ENCODE measurements around the gene KIAA1614.

The KIAA1614 gene

GRCh38 chr1:180907313-180908055 is 5.2 kb upstream of the KIAA1614 start:
- no peak for DNase-seq (ENCODE audit: low read depth, low spot score)

- DNase-seq (ENCODE audit: low read depth, low spot score), result no peak
Observed at GRCh38 chr1:180908074-180908765, 4.5 kb upstream of the KIAA1614 start.

GRCh38 chr1:180909005-180909414 is 3.7 kb upstream of the KIAA1614 start:
- no peak for DNase-seq (ENCODE audit: low read depth, low spot score)

DNA sequence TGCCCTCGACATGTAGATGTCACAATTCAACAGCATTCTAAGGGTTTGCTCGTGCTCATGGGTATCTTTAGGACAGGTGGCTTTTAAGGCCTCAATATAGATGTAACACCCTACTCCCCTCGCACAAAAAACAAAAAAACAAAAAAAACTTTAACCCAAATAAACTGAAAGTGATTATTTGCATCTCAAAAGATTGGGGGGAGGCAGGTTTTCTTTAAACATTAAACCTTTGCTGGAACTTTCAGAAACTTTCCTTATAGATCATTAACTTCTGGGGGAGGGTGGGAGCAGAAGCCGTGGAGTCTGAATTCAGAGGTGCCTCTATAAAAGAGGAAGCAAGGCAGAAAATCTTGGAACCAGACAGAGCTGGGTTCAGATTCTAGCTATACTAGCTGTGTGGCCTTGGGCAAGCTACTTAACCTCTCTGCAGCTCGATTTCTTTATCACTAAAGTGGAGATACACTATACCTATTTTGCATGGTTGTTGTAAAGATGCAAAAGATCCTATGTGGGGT is 3.2 kb upstream of the KIAA1614 start:
- no peak for DNase-seq (ENCODE audit: low read depth, low spot score)

DNA sequence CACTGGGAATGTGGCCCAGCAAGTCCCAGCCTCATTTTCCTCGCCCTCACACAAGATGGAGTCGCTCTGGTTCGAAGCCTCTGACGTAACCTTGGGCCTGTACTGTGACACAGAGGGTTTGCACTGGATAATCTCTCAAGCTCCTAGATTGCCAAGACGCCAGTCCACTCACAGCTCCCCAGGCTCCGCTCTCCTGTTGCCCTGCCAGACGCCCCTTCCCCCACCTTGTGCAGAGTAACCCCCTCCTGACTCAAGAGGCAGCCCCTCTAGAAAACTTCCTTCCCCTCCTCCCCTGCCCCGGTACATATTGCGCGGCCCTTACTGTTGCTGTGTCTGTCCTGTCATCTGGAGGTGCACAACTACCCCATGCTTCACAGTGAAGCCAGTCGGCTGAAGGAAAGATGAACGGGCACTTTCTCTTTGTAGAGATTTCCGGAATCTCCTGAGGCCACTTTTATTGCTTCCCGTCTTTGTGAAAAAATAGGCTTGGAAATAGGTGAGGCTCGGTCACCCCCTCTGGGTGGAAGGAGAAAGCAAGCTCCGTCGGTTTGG is 981 bp upstream of the KIAA1614 start:
- no peak for DNase-seq (ENCODE audit: low read depth, low spot score)

- DNase-seq (ENCODE audit: low read depth, low spot score), result no peak
Observed at GRCh38 chr1:180912211-180912800, 391 bp upstream of the KIAA1614 start.

DNA sequence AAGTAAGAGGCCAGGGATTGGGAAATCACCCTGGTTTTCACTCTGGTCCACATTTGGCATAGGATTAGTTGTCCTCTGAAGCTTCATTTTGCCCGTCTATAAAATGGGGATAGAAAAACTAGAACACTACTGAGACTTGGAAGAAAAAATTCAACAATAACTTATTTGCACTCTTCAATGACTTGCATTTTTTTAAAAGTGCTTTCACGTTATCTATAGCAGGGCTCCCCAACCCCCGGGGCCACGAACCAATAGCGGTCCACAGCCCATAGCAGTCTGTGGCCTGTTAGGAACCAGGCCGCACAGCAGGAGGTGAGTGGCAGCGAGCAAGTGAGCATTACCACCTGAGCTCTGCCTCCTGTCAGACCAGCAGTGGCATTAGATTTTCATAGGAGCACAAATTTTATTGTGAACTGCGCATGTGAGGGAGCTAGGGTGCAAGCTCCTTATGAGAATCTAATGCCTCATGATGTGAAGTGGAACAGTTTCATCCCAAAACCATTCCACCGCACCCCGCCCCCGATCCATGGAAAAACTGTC is 2.8 kb downstream of the KIAA1614 start:
- DNase-seq (ENCODE audit: low read depth, low spot score), result no peak

GRCh38 chr1:180916012-180916770 is 3.5 kb downstream of the KIAA1614 start:
- no peak for DNase-seq (ENCODE audit: low read depth, low spot score)

DNA sequence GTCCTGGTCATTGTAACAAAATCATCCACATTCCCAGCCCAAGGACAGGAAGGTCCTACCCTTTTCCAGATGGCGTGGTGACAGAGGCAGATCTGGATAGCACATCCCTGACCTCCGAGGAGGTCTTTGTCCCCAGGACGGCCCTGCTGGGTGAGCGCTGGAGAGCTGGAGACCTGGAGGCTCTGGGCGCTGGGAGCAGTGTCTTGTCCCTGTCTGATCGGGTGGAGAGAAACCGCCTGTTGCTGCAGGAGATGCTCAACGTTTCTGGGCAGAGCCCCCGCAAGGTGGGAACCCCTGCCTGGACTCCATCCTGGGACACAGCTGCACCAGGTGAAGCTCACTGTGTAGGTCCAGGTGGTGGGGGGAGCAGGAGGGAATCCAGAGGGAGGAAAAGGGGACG is 4.1 kb downstream of the KIAA1614 start:
- no peak for DNase-seq (ENCODE audit: low read depth, low spot score)

DNA sequence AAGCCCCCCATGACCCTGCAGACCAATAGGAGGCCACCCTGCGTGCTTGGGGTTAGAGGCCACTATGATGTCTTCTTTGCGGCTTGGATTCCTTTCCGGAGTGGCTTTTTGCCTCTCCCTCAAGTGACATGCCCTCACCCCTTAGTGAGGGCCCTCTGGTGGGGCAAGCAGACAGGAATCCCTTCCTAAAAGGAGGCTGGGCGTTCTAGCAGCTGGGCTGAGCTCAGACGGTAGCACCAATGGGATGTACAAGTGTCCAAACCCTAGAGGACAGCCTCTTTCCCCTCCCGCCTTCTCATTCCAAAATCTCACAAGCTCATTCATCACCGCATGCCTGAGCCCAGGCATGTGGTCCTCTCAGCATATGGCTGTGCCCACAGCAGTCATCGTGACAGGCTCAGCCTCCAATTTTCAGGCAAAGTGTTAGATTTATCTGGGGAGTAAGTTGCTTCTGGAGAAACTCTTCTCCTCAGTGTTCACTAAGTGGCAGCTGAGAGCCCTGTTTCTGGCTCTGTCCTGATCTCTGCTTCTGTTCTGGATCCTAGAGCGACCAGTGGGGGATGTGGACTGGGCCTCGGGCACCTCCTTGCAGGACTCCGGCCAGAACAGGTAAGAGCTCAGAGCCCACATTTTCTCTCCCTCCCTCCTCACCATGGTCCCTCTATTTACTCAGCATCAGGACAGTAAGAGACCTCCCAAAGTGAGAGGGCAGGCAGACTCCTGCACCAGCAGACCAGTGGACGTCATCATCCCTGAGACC is 4.8 kb downstream of the KIAA1614 start:
- DNase-seq (ENCODE audit: low read depth, low spot score), result no peak

DNA sequence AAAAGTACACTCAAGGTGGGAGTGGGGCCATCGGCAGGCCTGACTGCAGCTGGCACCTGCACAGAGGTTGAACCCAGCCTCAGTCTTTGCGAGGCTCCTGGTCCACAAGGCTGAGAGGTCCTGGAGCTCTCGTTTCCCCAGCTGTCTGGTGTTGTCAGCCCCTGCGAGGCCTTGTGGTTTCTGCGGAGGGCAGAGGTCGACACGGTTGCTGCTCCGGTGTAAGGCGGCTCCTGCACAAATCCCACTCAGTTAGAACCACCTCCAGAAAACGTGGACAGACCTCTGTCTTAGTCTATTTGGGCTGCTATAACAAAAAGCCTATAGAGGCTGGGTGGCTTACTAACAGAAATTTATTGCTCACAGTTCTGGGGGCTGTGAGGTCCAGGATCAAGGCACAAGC is 5.8 kb downstream of the KIAA1614 start:
- no peak for DNase-seq (ENCODE audit: low read depth, low spot score)

DNA sequence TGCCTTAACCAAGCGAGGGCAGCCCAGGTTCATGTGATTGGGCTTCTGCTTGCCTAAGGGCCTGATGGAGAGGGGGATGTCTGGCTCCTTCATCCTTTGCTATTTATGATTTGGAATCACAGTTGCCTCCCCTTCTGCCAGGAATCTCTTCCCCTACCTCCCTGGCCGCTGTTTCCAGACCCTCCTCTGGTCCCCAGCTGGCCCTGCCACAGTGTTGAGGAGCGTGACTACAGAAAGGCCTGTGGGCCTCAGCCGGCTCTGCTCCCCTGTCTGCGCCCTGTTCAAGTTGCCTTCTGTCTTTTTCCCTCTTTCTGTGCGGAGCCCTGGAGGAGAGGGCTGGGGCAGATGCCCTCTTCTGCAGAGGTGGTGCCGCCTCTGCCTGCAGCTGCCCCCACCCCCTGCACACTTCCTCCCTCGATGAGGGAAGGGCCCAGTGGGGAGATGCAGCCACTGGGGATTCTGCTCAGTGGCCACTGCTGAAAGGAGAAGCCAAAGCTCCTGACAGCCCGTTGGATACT is 6.5 kb downstream of the KIAA1614 start:
- no peak for DNase-seq (ENCODE audit: low read depth, low spot score)

DNA sequence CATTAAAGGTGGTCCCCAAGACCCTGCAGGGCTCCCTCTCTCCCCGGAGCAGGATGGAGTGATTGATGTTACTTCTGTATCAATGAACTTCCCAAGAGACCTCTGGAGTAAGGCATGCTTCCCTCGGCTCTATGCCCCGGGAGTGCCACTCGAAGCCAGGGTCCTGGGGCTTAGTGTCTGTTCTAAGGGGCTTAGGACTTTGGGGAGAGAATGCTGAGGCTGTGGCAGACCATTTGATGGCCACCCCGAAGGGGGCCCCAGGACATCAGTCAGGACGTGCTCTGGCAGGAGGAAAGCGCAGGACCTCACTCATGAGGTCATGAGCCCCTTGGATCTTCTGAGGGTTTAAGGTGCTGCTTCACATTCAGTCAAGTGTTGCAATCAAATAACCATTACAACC is 7.5 kb downstream of the KIAA1614 start:
- no peak for DNase-seq (ENCODE audit: low read depth, low spot score)

GRCh38 chr1:180920702-180921101 is 8.0 kb downstream of the KIAA1614 start:
- DNase-seq (ENCODE audit: low read depth, low spot score), result no peak

DNA sequence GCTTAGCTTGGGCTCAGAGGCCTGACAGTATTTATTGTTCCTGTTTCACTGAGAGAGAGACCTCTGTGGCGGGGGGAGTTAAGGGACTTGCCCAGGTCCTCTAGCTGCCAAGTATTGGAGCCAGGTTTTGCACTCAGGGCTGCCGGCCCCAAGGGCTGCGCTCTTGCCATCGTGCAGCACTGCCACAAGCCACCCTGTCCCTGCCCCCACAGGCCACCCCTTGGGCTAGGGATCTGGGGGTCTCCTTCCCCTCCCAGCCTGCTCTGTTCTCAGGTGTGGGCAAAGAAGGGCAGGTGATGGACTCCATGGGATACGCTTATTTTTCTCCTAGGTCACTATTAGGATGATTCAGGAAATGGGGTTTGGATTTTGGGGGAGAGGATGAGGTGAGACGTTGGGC is 8.7 kb downstream of the KIAA1614 start:
- no peak for DNase-seq (ENCODE audit: low read depth, low spot score)

DNA sequence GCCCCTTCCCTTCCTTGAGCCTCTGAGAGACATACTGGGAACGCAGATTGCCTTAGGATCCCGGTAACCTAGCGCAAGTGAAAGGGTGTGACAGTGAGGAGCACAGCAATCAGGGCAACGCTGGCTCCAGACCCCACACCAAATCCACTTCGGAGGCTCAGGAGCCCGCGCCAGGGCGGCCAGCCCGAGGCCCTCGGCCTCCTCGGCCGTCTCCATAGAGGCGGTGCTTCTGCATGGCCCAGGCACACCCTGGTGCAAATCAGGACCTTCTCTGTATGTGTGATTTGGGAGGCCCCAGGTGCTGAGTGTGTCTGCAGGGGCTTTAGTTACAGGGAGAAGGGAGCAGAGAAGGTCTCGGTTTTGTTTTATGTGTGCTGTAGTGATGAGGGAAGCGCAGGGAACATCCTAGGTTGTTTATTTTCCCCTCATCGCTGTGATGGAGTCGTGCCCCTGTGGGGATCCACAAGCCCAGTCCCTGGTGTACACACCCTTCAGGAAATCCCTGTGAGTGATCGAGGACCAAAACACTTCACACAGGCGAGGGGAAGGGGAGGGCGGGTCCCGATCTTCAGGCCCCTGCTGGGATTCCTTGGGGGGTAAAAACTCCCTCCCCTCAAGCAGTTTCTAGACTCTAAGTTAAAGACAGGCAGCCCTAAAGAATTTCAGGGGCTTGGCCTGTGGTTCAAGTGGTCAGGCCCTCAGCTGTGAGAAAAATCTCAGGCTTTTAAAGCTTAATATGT is 9.4 kb downstream of the KIAA1614 start:
- no peak for DNase-seq (ENCODE audit: low read depth, low spot score)

DNA sequence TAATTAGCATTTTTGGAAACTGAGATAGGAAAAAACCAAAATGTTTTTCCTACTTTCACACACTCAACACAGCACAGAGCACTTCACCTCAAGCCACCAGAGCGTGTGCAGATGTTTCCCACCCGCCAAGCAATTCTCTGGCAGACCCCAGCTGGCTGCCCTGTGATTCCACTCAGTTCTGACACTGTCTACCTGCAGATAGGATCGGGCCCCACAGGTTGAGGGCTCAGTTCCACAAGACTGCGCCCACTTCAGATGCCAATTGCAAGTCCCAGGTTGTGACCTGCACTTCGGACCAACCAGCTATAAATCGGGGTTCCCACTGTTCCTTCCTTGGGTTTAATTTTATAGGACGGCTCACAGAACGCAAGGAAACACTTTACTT is 9.9 kb downstream of the KIAA1614 start:
- DNase-seq (ENCODE audit: low read depth, low spot score), result no peak

GRCh38 chr1:180923021-180923841 is 10.5 kb downstream of the KIAA1614 start:
- no peak for DNase-seq (ENCODE audit: low read depth, low spot score)

GRCh38 chr1:180923887-180924286 is 11.2 kb downstream of the KIAA1614 start:
- DNase-seq (ENCODE audit: low read depth, low spot score), result no peak
